ENCODE results near the gene THAP7.

GRCh38 chr22:20979243-20979809 is 22.6 kb downstream of the THAP7 start:
- TF ChIP-seq CTCF (IDR thresholded peaks at IDR 0.05) (no peak), REST (IDR thresholded peaks at IDR 0.05; ENCODE audit: insufficient read depth in 1 of 2, low read depth in 2 of 2, low read length in 1 of 2) (no peak), POLR2AphosphoS5 (IDR thresholded peaks at IDR 0.05; ENCODE audit: low read depth, low read length) (no peak), SIN3A (IDR thresholded peaks at IDR 0.05; ENCODE audit: borderline replicate concordance, insufficient read depth, low read depth, low read length) (no peak)

All from Panc1 (cell line).